Endodermal cell (in vitro differentiated cells): ENCODE data around the gene MSH3. TPM values are rescaled to one million over a fixed set of nuclear protein-coding genes. Genes with fewer than 3 reads are reported as not detected.
"Not testable (repeated sequence)": the region's sequence is repeated elsewhere in the genome, so short reads cannot be mapped to it uniquely, and the experiment has no call there.

Experiments
- DNase-seq: peaks from one replicate; pipeline ENCODE4 v3.0.0-alpha.2; 2017
- H3K27ac ChIP-seq: 2 replicates; pipeline ENCODE4 v1.5.1; 2013; ENCODE audit warnings: mild to moderate bottlenecking, low read depth, low read length, moderate library complexity
- H3K27me3 ChIP-seq: 2 replicates; pipeline ENCODE4 v1.6.1; 2013; ENCODE audit warnings: mild to moderate bottlenecking, low read length, moderate library complexity; ENCODE audit not compliant: insufficient read depth, control insufficient read depth, poor library complexity, severe bottlenecking
- H3K36me3 ChIP-seq: 2 replicates; pipeline ENCODE4 v1.7.0; 2013; ENCODE audit warnings: mild to moderate bottlenecking, low read length, moderate library complexity; ENCODE audit not compliant: control insufficient read depth, insufficient read depth
- H3K4me1 ChIP-seq: one replicate; pipeline ENCODE4 v1.7.0; 2013; ENCODE audit warnings: low read length; ENCODE audit not compliant: control insufficient read depth, insufficient read depth
- H3K4me3 ChIP-seq: 2 replicates; pipeline ENCODE4 v1.5.1; 2013; ENCODE audit warnings: mild to moderate bottlenecking, low read length, moderate library complexity
- H3K9ac ChIP-seq: 2 replicates; pipeline ENCODE4 v1.6.1; 2013; ENCODE audit warnings: mild to moderate bottlenecking, low read length, moderate library complexity; ENCODE audit not compliant: poor library complexity, severe bottlenecking; ENCODE audit errors: extremely low read depth
- H3K9me3 ChIP-seq: 2 replicates; pipeline ENCODE4 v1.6.1; 2013; ENCODE audit warnings: mild to moderate bottlenecking, low read length, moderate library complexity; ENCODE audit not compliant: control insufficient read depth
- H3K27ac Mint-ChIP-seq: 2 replicates; pipeline ENCODE4 v1.8.0; 2020; ENCODE audit warnings: mixed read lengths
- H3K27me3 Mint-ChIP-seq: 2 replicates; pipeline ENCODE4 v1.8.0; 2021; ENCODE audit warnings: mild to moderate bottlenecking, mixed read lengths; ENCODE audit not compliant: insufficient read depth
- H3K36me3 Mint-ChIP-seq: 2 replicates; pipeline ENCODE4 v1.8.0; 2020; ENCODE audit warnings: low read depth, mixed read lengths
- H3K4me1 Mint-ChIP-seq: 2 replicates; pipeline ENCODE4 v1.8.0; 2020; ENCODE audit warnings: mixed read lengths
- H3K4me3 Mint-ChIP-seq: 2 replicates; pipeline ENCODE4 v1.8.0; 2020; ENCODE audit warnings: mild to moderate bottlenecking, moderate library complexity, mixed read lengths
- H3K9me3 Mint-ChIP-seq: 2 replicates; pipeline ENCODE4 v1.8.0; 2020; ENCODE audit warnings: mild to moderate bottlenecking, mixed read lengths
- WGBS, 2 experiments: methylation state at CpG; one replicate each; pipeline versions ENCODE4 v1.1.5 to v1.1.7; 2013; ENCODE audit warnings: missing lambda C conversion rate in 2 of 2, mixed read lengths in 1 of 2; ENCODE audit not compliant: insufficient coverage in 1 of 2, insufficient read length in 1 of 2; 5-methylcytosine and 5-hydroxymethylcytosine counted together
- total RNA-seq, 2 donors: library from RNA; stranded (reverse); fragmentation: NEBNext Ultra II Directional in 1 of 2; extraction: Animal tissue kit (Norgen Biotek cat#: 25700) in 1 of 2; gene quantifications; 2 replicates in 1 of 2; 3 replicates in 1 of 2; pipeline ENCODE4 v1.2.1, GENCODE V29; 2021
- TF ChIP-seq, protein P1 (sequence below): fragments of 200-600 bp; sonication (generic); conservative IDR thresholded peaks from 2 replicates; pipeline ENCODE4 v1.5.0; 2021; ENCODE audit warnings: antibody characterized with exemption, mild to moderate bottlenecking

Gene MSH3
- total RNA-seq, 2 donors from 2014 or later: 17.3 to 25.2 TPM

DNA sequence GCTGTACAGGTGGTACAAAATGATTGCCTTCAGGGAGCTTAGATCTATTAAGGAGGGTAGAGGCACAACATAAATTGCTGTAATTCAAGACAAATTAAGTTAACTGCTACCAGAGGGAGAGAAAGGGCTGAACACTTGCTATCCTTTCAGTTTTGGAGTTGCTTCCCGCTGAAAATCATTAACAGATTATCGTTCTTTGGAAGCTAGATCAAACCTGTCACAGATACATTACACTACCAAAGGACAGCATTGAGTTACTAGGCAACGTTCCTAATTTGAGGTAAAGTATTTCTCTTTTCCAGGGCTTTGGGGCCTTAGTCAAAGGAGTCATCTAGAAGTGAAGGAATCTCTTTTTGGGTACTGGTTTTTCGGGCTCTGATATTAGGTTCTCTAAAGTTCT, 85.0 kb downstream of the MSH3 start:
- H3K36me3 ChIP-seq: peaks cover 28% of the 10 kb centered on the region
- H3K9me3 ChIP-seq: peaks cover 13% of the 10 kb centered on the region
- Mint-ChIP-seq H3K4me3 (no peak overlapping the region), H3K36me3 (peaks cover 25% of the 10 kb centered on the region), H3K4me1 (peaks cover 4% of the 10 kb centered on the region), H3K27me3 (no peaks in the 10 kb centered on the region), H3K9me3 (no peaks in the 10 kb centered on the region), H3K27ac (no peak overlapping the region)
- no peaks in the 10 kb centered on the region for H3K27me3 ChIP-seq
- no peak for DNase-seq
- no peak overlapping the region for H3K9ac ChIP-seq
- H3K4me1 ChIP-seq: no peaks in the 10 kb centered on the region
- no peak overlapping the region for H3K4me3 ChIP-seq
- TF ChIP-seq, protein P1, sequence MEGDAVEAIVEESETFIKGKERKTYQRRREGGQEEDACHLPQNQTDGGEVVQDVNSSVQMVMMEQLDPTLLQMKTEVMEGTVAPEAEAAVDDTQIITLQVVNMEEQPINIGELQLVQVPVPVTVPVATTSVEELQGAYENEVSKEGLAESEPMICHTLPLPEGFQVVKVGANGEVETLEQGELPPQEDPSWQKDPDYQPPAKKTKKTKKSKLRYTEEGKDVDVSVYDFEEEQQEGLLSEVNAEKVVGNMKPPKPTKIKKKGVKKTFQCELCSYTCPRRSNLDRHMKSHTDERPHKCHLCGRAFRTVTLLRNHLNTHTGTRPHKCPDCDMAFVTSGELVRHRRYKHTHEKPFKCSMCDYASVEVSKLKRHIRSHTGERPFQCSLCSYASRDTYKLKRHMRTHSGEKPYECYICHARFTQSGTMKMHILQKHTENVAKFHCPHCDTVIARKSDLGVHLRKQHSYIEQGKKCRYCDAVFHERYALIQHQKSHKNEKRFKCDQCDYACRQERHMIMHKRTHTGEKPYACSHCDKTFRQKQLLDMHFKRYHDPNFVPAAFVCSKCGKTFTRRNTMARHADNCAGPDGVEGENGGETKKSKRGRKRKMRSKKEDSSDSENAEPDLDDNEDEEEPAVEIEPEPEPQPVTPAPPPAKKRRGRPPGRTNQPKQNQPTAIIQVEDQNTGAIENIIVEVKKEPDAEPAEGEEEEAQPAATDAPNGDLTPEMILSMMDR: no peak
- WGBS, 2 experiments: 90 to 100% methylated on average over 4 of the region's 4 CpGs
- H3K27ac ChIP-seq: no peak overlapping the region

DNA sequence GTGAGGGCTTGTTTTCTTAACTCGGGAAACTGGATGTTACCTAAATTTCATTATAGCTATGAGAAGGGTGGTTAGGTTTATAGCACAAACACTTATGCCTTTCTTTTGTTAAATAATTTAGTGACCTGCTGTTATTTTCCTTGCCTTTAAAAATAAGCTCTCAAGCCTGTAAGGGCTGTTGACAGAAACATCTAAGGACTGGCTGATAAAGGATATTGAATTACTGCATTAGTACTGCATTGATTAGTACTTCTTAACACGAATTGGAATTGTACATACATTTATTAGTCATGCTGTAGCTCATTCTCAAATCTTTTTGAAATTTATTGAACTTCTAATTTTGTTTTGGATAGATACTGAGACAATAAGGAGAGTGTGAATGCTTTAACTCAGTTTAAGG, 85.4 kb downstream of the MSH3 start:
- no peaks in the 10 kb centered on the region for H3K9me3 Mint-ChIP-seq
- H3K4me1 ChIP-seq: no peaks in the 10 kb centered on the region
- H3K9me3 ChIP-seq: peaks cover 15% of the 10 kb centered on the region
- H3K27ac ChIP-seq: no peak overlapping the region
- H3K27ac Mint-ChIP-seq: no peak overlapping the region
- H3K27me3 ChIP-seq: no peaks in the 10 kb centered on the region
- no peak overlapping the region for H3K4me3 Mint-ChIP-seq
- no peak for DNase-seq
- WGBS, 2 experiments: 93% methylated on average over 2 of the region's 2 CpGs; no CpG with 5 or more reads in 1 of the 2 experiments
- no peaks in the 10 kb centered on the region for H3K27me3 Mint-ChIP-seq
- TF ChIP-seq, protein P1: no peak
- peaks cover 25% of the 10 kb centered on the region for H3K36me3 Mint-ChIP-seq
- H3K36me3 ChIP-seq: peaks cover 32% of the 10 kb centered on the region
- H3K9ac ChIP-seq: no peak overlapping the region
- peaks cover 4% of the 10 kb centered on the region for H3K4me1 Mint-ChIP-seq
- no peak overlapping the region for H3K4me3 ChIP-seq

DNA sequence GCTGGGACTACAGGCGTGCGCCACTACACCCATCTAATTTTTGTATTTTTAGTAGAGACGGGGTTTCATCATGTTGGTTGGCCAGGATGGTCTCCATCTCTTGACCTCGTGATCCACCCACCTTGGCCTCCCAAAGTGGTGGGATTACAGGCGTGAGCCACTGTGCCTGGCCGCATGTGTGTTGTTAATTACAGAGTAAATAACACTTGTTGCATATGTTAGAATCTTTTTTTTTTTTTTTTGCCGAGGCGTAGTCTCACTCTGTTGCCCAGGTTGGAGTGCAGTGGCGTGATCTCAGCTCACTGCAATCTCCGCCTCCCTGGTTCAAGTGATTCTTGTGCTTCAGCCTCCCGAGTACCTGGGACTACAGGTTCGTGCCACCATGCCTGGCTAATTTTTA, 86.0 kb downstream of the MSH3 start:
- not testable (repeated sequence) for H3K9me3 Mint-ChIP-seq, H3K27me3 Mint-ChIP-seq, H3K4me1 ChIP-seq, H3K4me1 Mint-ChIP-seq, H3K4me3 ChIP-seq, H3K4me3 Mint-ChIP-seq, H3K9ac ChIP-seq, DNase-seq, H3K27ac Mint-ChIP-seq, H3K27ac ChIP-seq, H3K27me3 ChIP-seq
- WGBS, 2 experiments: 93 to 94% methylated on average over 3 to 12 of the region's 12 CpGs
- Histone ChIP-seq H3K36me3 (peaks cover 38% of the 10 kb centered on the region), H3K9me3 (peaks cover 15% of the 10 kb centered on the region)
- peaks cover 31% of the 10 kb centered on the region for H3K36me3 Mint-ChIP-seq

DNA sequence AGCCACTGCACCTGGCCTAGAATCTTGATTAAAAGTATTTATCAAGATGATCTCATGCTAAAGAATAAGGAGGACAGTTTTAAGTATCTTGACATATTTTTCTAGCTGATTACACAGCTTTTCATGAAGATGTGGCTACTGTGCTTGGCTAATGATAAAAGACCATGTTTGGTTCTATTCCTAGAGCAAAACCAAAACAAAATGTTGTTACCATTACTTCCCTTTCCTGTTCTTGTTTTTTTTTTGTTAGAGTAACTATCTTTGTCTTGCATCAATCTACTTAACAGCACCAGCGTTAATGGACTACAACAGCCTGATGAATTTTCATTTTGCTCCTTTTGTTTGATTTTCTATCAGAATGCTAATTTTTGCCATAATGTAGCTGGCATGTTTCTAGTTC, 86.5 kb downstream of the MSH3 start:
- no peak overlapping the region for H3K27ac Mint-ChIP-seq
- peaks cover 4% of the 10 kb centered on the region for H3K4me1 Mint-ChIP-seq
- Histone ChIP-seq H3K9ac (no peak overlapping the region), H3K4me1 (no peaks in the 10 kb centered on the region), H3K4me3 (no peak overlapping the region), H3K36me3 (peaks cover 39% of the 10 kb centered on the region), H3K27me3 (no peaks in the 10 kb centered on the region), H3K27ac (no peak overlapping the region), H3K9me3 (peaks cover 15% of the 10 kb centered on the region)
- H3K9me3 Mint-ChIP-seq: no peaks in the 10 kb centered on the region
- TF ChIP-seq, protein P1: no peak
- no peak for DNase-seq
- H3K4me3 Mint-ChIP-seq: no peak overlapping the region
- peaks cover 36% of the 10 kb centered on the region for H3K36me3 Mint-ChIP-seq
- no peaks in the 10 kb centered on the region for H3K27me3 Mint-ChIP-seq
- WGBS, 2 experiments: 100% methylated on average over 1 of the region's 1 CpG
